Breast epithelium (tissue), 3 donors: Measurements from ENCODE around the gene PHKB.

Experiments
- CTCF ChIP-seq, 3 donors: fragments of 450-650 bp; IDR thresholded peaks; one replicate each; pipeline ENCODE4 v1.5.1; 2016 to 2017; ENCODE audit warnings: antibody characterized with exemption in 3 of 3, mild to moderate bottlenecking in 3 of 3, moderate library complexity in 3 of 3
- POLR2AphosphoS5 ChIP-seq, 3 donors: sonication (generic); formaldehyde crosslinking; IDR thresholded peaks; one replicate each; pipeline ENCODE4 v1.6.1; 2017; ENCODE audit warnings: antibody characterized with exemption in 3 of 3

- TF ChIP-seq CTCF (IDR thresholded peaks at IDR 0.05) (no peak), POLR2AphosphoS5 (IDR thresholded peaks at IDR 0.05) (no peak)
These were observed 20.7 kb downstream of the PHKB start for GRCh38 chr16:47481698-47482374.
